GM23338 (cell line): ENCODE measurements around the gene ZNF614. TPM values are rescaled to one million over a fixed set of nuclear protein-coding genes. Genes with fewer than 3 reads are reported as not detected.
"Not testable (repeated sequence)": the region's sequence is repeated elsewhere in the genome, so short reads cannot be mapped to it uniquely, and the experiment has no call there.

ENCODE experiments used
- ATAC-seq: fragments of 200-7000 bp; cut with Tn5 transposase; 3 replicates; pipeline ENCODE4 v1.9.1; 2020
- DNase-seq: peaks from one replicate; pipeline ENCODE4 v3.0.0-alpha.2; 2015; ENCODE audit warnings: low spot score
- H2AFZ ChIP-seq: fragments of 200-600 bp; sonication (generic); 2 replicates; pipeline ENCODE4 v1.8.0; 2016; ENCODE audit warnings: antibody characterized with exemption, mild to moderate bottlenecking, moderate library complexity
- H3F3A ChIP-seq: fragments of 200-600 bp; sonication (generic); replicated peaks from 2 replicates; pipeline ENCODE4 v1.8.0; 2017; ENCODE audit warnings: antibody characterized with exemption, mixed run types, low read depth
- H3K27ac ChIP-seq: fragments of 200-600 bp; sonication (generic); 2 replicates; pipeline ENCODE4 v1.6.1; 2016; ENCODE audit warnings: low read depth
- H3K27me3 ChIP-seq: fragments of 200-600 bp; sonication (generic); 2 replicates; pipeline ENCODE4 v1.8.0; 2016; ENCODE audit warnings: mild to moderate bottlenecking, mixed run types, moderate library complexity; ENCODE audit not compliant: insufficient read depth
- H3K36me3 ChIP-seq: fragments of 200-600 bp; sonication (generic); 2 replicates; pipeline ENCODE4 v1.8.0; 2016; ENCODE audit warnings: mild to moderate bottlenecking; ENCODE audit not compliant: insufficient read depth
- H3K4me1 ChIP-seq: fragments of 200-600 bp; sonication (generic); 2 replicates; pipeline ENCODE4 v1.8.0; 2016; ENCODE audit warnings: mild to moderate bottlenecking, moderate library complexity; ENCODE audit not compliant: insufficient read depth
- H3K4me2 ChIP-seq: fragments of 200-600 bp; sonication (generic); 2 replicates; pipeline ENCODE4 v1.7.1; 2017; ENCODE audit warnings: mixed run types
- H3K4me3 ChIP-seq: fragments of 200-600 bp; sonication (generic); 2 replicates; pipeline ENCODE4 v1.6.1; 2016; ENCODE audit warnings: mixed run types
- H3K79me2 ChIP-seq: fragments of 200-600 bp; sonication (generic); replicated peaks from 2 replicates; pipeline ENCODE4 v1.8.0; 2017; ENCODE audit warnings: mild to moderate bottlenecking; ENCODE audit not compliant: insufficient read depth
- H3K9me2 ChIP-seq: fragments of 200-600 bp; sonication (generic); 2 replicates; pipeline ENCODE4 v1.8.0; 2017; ENCODE audit not compliant: insufficient read depth
- H4K20me1 ChIP-seq: fragments of 200-600 bp; sonication (generic); replicated peaks from 2 replicates; pipeline ENCODE4 v1.8.0; 2017; ENCODE audit warnings: mild to moderate bottlenecking; ENCODE audit not compliant: insufficient read depth
- H3K27ac Mint-ChIP-seq: 2 replicates; pipeline ENCODE4 v1.8.0; 2020; ENCODE audit warnings: inconsistent platforms, mild to moderate bottlenecking, moderate library complexity, mixed read lengths
- H3K27me3 Mint-ChIP-seq: 3 replicates; pipeline ENCODE4 v1.8.0; 2022; ENCODE audit warnings: low read depth, mild to moderate bottlenecking, moderate library complexity, mixed read lengths, inconsistent platforms; ENCODE audit not compliant: insufficient read depth, poor library complexity
- H3K36me3 Mint-ChIP-seq: 3 replicates; pipeline ENCODE4 v1.8.0; 2021; ENCODE audit warnings: low read depth, mild to moderate bottlenecking, inconsistent platforms, moderate library complexity, mixed read lengths
- H3K4me1 Mint-ChIP-seq: 3 replicates; pipeline ENCODE4 v1.8.0; 2020; ENCODE audit warnings: mild to moderate bottlenecking, inconsistent platforms, mixed read lengths
- H3K4me3 Mint-ChIP-seq: 3 replicates; pipeline ENCODE4 v1.8.0; 2021; ENCODE audit warnings: moderate library complexity, mild to moderate bottlenecking, inconsistent platforms, mixed read lengths
- H3K9me3 Mint-ChIP-seq: 3 replicates; pipeline ENCODE4 v1.8.0; 2020; ENCODE audit warnings: moderate library complexity, mild to moderate bottlenecking, inconsistent platforms, mixed read lengths
- CTCF ChIP-seq, 2 experiments: fragments of 200-600 bp in 1 of 2; sonication (generic) in 1 of 2; conservative IDR thresholded peaks; 2 replicates each; pipeline versions ENCODE4 v1.5.1 to v1.6.1; 2016 to 2017; ENCODE audit warnings: antibody characterized with exemption in 2 of 2, low read depth in 2 of 2, mild to moderate bottlenecking in 2 of 2, moderate library complexity in 1 of 2
- ETS1 ChIP-seq: IDR thresholded peaks from 2 replicates; pipeline ENCODE4 v1.6.1; 2016; ENCODE audit warnings: antibody characterized with exemption
- EZH2 ChIP-seq: fragments of 200-600 bp; sonication (generic); IDR thresholded peaks from one replicate; pipeline ENCODE4 v1.8.0; 2017; ENCODE audit warnings: antibody characterized with exemption, mild to moderate bottlenecking, low read depth; ENCODE audit not compliant: unreplicated experiment
- JUNB ChIP-seq: IDR thresholded peaks from one replicate; pipeline ENCODE4 v1.6.1; 2016; ENCODE audit warnings: antibody characterized with exemption; ENCODE audit not compliant: unreplicated experiment
- NANOG ChIP-seq: IDR thresholded peaks from 2 replicates; pipeline ENCODE4 v1.6.1; 2016; ENCODE audit warnings: antibody characterized with exemption, borderline replicate concordance
- POLR2AphosphoS5 ChIP-seq: IDR thresholded peaks from 2 replicates; pipeline ENCODE4 v1.6.1; 2016; ENCODE audit warnings: antibody characterized with exemption, low read depth
- ZNF331 ChIP-seq: fragments of 250-450 bp; sonication (Bioruptor Pico); IDR thresholded peaks from 2 replicates; pipeline ENCODE4 v1.5.0; 2020; ENCODE audit warnings: low read depth, mild to moderate bottlenecking, moderate library complexity
- ZNF462 ChIP-seq: fragments of 250-450 bp; sonication (Bioruptor Pico); IDR thresholded peaks from 2 replicates; pipeline ENCODE4 v1.5.0; 2020; ENCODE audit warnings: mild to moderate bottlenecking, moderate library complexity
- polyA plus RNA-seq: library from polyadenylated mRNA; unstranded; fragments of >200 nt; fragmentation: Nextera tagmentation; extraction: Ambion mirVana; gene quantifications from 2 replicates; pipeline ENCODE4 v1.2.1, GENCODE V29; 2016
- total RNA-seq: library from RNA; depleted of rRNA; stranded (reverse); fragments of >200 nt; shearing (Covaris generic); gene quantifications from 2 replicates; pipeline ENCODE4 v1.2.3, GENCODE V29; 2014

ZNF614 gene
- total and polyA plus RNA-seq, 2 experiments from 2014 or later: 9.1 to 26.2 TPM

GRCh38 chr19:52065399-52065798 lies 37.2 kb upstream of the ZNF614 start:
- Histone ChIP-seq H3K9me2 (0 out of 2 replicates have a peak, but pooled peaks cover 3% of the 10 kb centered on the region), H3K27me3 (no peaks in the 10 kb centered on the region), H3K4me2 (no peak overlapping the region), H3K4me3 (no peak overlapping the region), H3K4me1 (no peaks in the 10 kb centered on the region), H3K36me3 (peaks cover 56% of the 10 kb centered on the region), H3F3A (no peaks in the 10 kb centered on the region), H2AFZ (no peak overlapping the region), H3K27ac (no peak overlapping the region), H4K20me1 (no peaks in the 10 kb centered on the region), H3K79me2 (no peaks in the 10 kb centered on the region)
- ATAC-seq (no peak), DNase-seq (no peak)
- no peak for TF ChIP-seq POLR2AphosphoS5
- no peak for TF ChIP-seq EZH2
- no peak for TF ChIP-seq ETS1
- TF ChIP-seq ZNF462 (CRISPR knock-in tag): no peak
- TF ChIP-seq ZNF331 (CRISPR knock-in tag): no peak
- TF ChIP-seq JUNB: no peak
- TF ChIP-seq CTCF (conservative IDR thresholded peaks at IDR 0.05; ENCODE audit: low read depth in 2 of 2): no peak
- TF ChIP-seq NANOG: no peak
- Mint-ChIP-seq H3K9me3 (peaks cover 97% of the 10 kb centered on the region), H3K36me3 (peaks cover 98% of the 10 kb centered on the region), H3K4me1 (no peaks in the 10 kb centered on the region), H3K27ac (no peak overlapping the region), H3K27me3 (no peaks in the 10 kb centered on the region), H3K4me3 (no peak overlapping the region)

GRCh38 chr19:52056480-52056879 lies 28.3 kb upstream of the ZNF614 start:
- H3F3A ChIP-seq, H3K27ac Mint-ChIP-seq, H3K4me2 ChIP-seq, H3K27me3 ChIP-seq, H3K4me3 Mint-ChIP-seq, H3K4me3 ChIP-seq, H3K27me3 Mint-ChIP-seq, H4K20me1 ChIP-seq, H3K4me1 ChIP-seq, H3K36me3 ChIP-seq, H2AFZ ChIP-seq, H3K9me2 ChIP-seq, ATAC-seq, H3K4me1 Mint-ChIP-seq, H3K79me2 ChIP-seq, DNase-seq, H3K27ac ChIP-seq: not testable (repeated sequence)
- peaks cover 73% of the 10 kb centered on the region for H3K36me3 Mint-ChIP-seq
- peaks cover 88% of the 10 kb centered on the region for H3K9me3 Mint-ChIP-seq

- not testable (repeated sequence) for H3K4me2 ChIP-seq, H3K27ac ChIP-seq, H4K20me1 ChIP-seq, H3F3A ChIP-seq, H3K36me3 ChIP-seq, H3K9me2 ChIP-seq, H2AFZ ChIP-seq, H3K27me3 Mint-ChIP-seq, H3K27ac Mint-ChIP-seq, H3K27me3 ChIP-seq, DNase-seq, H3K4me1 ChIP-seq, ATAC-seq, H3K79me2 ChIP-seq, H3K4me3 Mint-ChIP-seq, H3K4me3 ChIP-seq
- H3K9me3 Mint-ChIP-seq: peaks cover 65% of the 10 kb centered on the region
- H3K4me1 Mint-ChIP-seq: peaks cover 10% of the 10 kb centered on the region
- peaks cover 50% of the 10 kb centered on the region for H3K36me3 Mint-ChIP-seq
Measured at GRCh38 chr19:52051736-52052135, 23.6 kb upstream of the ZNF614 start.
